Measurements from ENCODE around the gene MTG2. TPM values are rescaled to one million over a fixed set of nuclear protein-coding genes. Genes with fewer than 3 reads are reported as not detected.
A peak's percentile ranks its signal among the peaks of the same experiment; 100 is the strongest.

The MTG2 gene
- total RNA-seq, 1 experiment from 2014 or later = 33.9 TPM

GRCh38 chr20:62212299-62212698, 29.5 kb downstream of the MTG2 start:
- H3K27me3 ChIP-seq (ENCODE audit: low read length) = peaks cover 15% of the 10 kb centered on the region
- no peak overlapping the region for H3K9ac ChIP-seq (ENCODE audit: low read length)
- intact Hi-C loops (cut with micrococcal nuclease) = no loop called here
- no peaks in the 10 kb centered on the region for H3K9me3 ChIP-seq (ENCODE audit: low read length)
- ChIA-PET CTCF (no interaction called here), POLR2A (ENCODE audit: unreplicated experiment) (no interaction called here)
- ATAC-seq (no peak), DNase-seq (no peak)
- H3K4me2 ChIP-seq (ENCODE audit: low read length) = no peak overlapping the region
- peaks cover 13% of the 10 kb centered on the region for H3K4me1 ChIP-seq (ENCODE audit: insufficient read depth, low read length)
- no peaks in the 10 kb centered on the region for H3K36me3 ChIP-seq (ENCODE audit: low read depth, low read length)
- BruUV-seq (replicated peaks) = no TSS peak
- no peaks in the 10 kb centered on the region for H3K9me2 ChIP-seq (replicated peaks; ENCODE audit: low read length)
- TF ChIP-seq, protein P1, sequence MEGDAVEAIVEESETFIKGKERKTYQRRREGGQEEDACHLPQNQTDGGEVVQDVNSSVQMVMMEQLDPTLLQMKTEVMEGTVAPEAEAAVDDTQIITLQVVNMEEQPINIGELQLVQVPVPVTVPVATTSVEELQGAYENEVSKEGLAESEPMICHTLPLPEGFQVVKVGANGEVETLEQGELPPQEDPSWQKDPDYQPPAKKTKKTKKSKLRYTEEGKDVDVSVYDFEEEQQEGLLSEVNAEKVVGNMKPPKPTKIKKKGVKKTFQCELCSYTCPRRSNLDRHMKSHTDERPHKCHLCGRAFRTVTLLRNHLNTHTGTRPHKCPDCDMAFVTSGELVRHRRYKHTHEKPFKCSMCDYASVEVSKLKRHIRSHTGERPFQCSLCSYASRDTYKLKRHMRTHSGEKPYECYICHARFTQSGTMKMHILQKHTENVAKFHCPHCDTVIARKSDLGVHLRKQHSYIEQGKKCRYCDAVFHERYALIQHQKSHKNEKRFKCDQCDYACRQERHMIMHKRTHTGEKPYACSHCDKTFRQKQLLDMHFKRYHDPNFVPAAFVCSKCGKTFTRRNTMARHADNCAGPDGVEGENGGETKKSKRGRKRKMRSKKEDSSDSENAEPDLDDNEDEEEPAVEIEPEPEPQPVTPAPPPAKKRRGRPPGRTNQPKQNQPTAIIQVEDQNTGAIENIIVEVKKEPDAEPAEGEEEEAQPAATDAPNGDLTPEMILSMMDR (conservative IDR thresholded peaks at IDR 0.05; ENCODE audit: low read depth, low read length) = no peak
- TF ChIP-seq EZH2phosphoT487 (IDR thresholded peaks at IDR 0.05; ENCODE audit: borderline replicate concordance, low read length) (no peak), EZH2 (IDR thresholded peaks at IDR 0.05; ENCODE audit: low read length, unreplicated experiment) (no peak)
- no peak overlapping the region for H3K27ac ChIP-seq (ENCODE audit: low read length)
- no peak overlapping the region for H2AFZ ChIP-seq (ENCODE audit: low read length)
- H3F3A ChIP-seq (ENCODE audit: low read length, unreplicated experiment) = no peaks in the 10 kb centered on the region
- peaks cover 5% of the 10 kb centered on the region; the same call in 1 of the 2 replicates for H4K20me1 ChIP-seq (ENCODE audit: low read length)
- no peaks in the 10 kb centered on the region for H3K79me2 ChIP-seq (ENCODE audit: low read length)
- H3K4me3 ChIP-seq (ENCODE audit: low read length) = no peak overlapping the region

DNA sequence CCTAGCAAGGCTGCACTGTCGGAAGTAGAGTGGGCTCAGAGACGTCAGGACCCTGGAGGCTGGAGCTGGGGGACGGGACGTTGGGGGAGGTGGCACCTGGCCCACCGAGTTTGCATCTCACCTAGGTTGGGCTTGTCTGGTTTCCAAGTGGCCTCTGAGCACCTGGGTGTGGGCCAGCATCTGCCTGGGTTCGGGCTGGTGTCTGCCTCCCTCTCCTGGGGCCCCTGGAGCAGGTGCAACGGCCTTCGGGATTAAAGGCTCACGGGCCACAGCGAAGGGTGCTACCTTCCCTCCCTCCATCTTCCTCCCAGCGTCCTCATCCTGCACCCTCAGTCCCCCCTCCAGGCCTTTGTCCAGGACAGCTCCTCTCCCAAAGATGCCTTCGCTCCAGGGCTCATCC, 31.2 kb downstream of the MTG2 start:
- Histone ChIP-seq H3F3A (ENCODE audit: low read length, unreplicated experiment) (no peaks in the 10 kb centered on the region), H2AFZ (ENCODE audit: low read length) (no peak overlapping the region), H3K4me3 (ENCODE audit: low read length) (no peak overlapping the region), H3K9me3 (ENCODE audit: low read length) (no peaks in the 10 kb centered on the region), H3K4me2 (ENCODE audit: low read length) (no peak overlapping the region), H3K79me2 (ENCODE audit: low read length) (no peaks in the 10 kb centered on the region), H3K27ac (ENCODE audit: low read length) (no peak overlapping the region), H4K20me1 (ENCODE audit: low read length) (peaks cover 5% of the 10 kb centered on the region; the same call in 1 of the 2 replicates), H3K9ac (ENCODE audit: low read length) (no peak overlapping the region), H3K9me2 (replicated peaks; ENCODE audit: low read length) (no peaks in the 10 kb centered on the region), H3K4me1 (ENCODE audit: insufficient read depth, low read length) (peaks cover 7% of the 10 kb centered on the region), H3K36me3 (ENCODE audit: low read depth, low read length) (no peaks in the 10 kb centered on the region), H3K27me3 (ENCODE audit: low read length) (peaks cover 20% of the 10 kb centered on the region)
- intact Hi-C loops (cut with micrococcal nuclease) = no loop called here
- CTCF ChIA-PET = no interaction called here
- no TSS peak for BruUV-seq (replicated peaks)
- no peak for ATAC-seq
- TF ChIP-seq, protein P1 (conservative IDR thresholded peaks at IDR 0.05; ENCODE audit: low read depth, low read length) = no peak
- TF ChIP-seq EZH2phosphoT487 (IDR thresholded peaks at IDR 0.05; ENCODE audit: borderline replicate concordance, low read length) (no peak), EZH2 (IDR thresholded peaks at IDR 0.05; ENCODE audit: low read length, unreplicated experiment) (no peak)
- POLR2A ChIA-PET (ENCODE audit: unreplicated experiment) = no interaction called here
- DNase-seq = no peak

DNA sequence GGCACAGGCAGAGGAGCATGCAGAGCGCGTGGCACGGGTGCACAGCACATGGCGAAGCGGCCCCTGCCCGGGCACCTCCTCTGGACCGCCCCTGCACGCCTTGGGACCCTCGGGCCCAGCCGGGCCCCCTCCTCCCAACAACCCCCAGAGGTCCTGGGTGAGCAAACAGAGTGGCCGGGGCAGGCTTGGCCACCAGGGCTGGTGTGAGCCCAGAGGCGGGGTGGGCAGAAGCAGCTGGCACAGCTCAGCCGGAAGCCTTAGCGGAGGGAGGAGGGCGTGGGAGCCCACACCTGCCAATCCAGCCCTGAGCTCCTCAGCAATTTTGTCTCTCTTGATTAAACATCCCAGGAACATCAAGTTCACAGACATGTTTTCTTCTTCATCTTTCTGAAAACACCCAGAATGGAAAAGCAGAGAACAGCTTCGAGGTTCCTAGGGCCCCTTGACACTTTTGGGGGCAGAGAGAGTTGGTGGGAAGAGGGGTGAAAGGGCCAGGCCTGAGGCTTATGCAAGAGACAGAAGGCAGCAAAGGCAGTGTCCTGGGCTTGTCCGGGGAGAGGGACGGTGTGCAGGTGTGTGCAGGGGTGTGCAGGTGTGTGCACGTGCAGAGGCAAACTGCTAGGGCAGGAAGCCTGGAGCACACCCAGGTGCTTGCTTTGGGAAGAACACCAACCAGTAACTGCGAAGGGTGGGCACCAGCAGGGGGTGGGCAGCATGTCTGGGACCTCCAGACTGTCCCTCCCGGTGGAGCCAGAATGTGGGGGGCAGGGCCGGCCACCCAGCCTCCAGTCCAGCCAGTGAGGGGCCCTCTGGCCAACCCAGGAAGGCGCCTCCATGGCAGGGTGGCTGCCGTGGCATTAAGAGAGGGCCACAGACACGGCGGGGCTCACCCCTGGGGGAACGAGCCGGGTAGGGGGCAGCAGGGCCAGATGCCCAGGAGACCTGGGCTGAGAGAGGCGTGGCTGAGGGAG, 32.5 kb downstream of the MTG2 start:
- H3K27me3 ChIP-seq (ENCODE audit: low read length) = peaks cover 27% of the 10 kb centered on the region
- H3K9me2 ChIP-seq (replicated peaks; ENCODE audit: low read length) = no peaks in the 10 kb centered on the region
- no peak overlapping the region for H3K9ac ChIP-seq (ENCODE audit: low read length)
- no peaks in the 10 kb centered on the region for H3F3A ChIP-seq (ENCODE audit: low read length, unreplicated experiment)
- H3K4me1 ChIP-seq (ENCODE audit: insufficient read depth, low read length) = no peaks in the 10 kb centered on the region
- H3K9me3 ChIP-seq (ENCODE audit: low read length) = no peaks in the 10 kb centered on the region
- no peak for TF ChIP-seq EZH2 (IDR thresholded peaks at IDR 0.05; ENCODE audit: low read length, unreplicated experiment)
- TF ChIP-seq, protein P1 (conservative IDR thresholded peaks at IDR 0.05; ENCODE audit: low read depth, low read length) = no peak
- TF ChIP-seq EZH2phosphoT487 (IDR thresholded peaks at IDR 0.05; ENCODE audit: borderline replicate concordance, low read length) = no peak
- intact Hi-C loops (cut with micrococcal nuclease) = no loop called here
- H3K36me3 ChIP-seq (ENCODE audit: low read depth, low read length) = no peaks in the 10 kb centered on the region
- H2AFZ ChIP-seq (ENCODE audit: low read length) = no peak overlapping the region
- H3K4me2 ChIP-seq (ENCODE audit: low read length) = no peak overlapping the region
- no peak overlapping the region for H3K4me3 ChIP-seq (ENCODE audit: low read length)
- no peaks in the 10 kb centered on the region for H3K79me2 ChIP-seq (ENCODE audit: low read length)
- no peak overlapping the region for H3K27ac ChIP-seq (ENCODE audit: low read length)
- no TSS peak for BruUV-seq (replicated peaks)
- H4K20me1 ChIP-seq (ENCODE audit: low read length) = no peaks in the 10 kb centered on the region
- ATAC-seq = peak; percentile 41
- no peak for DNase-seq
- ChIA-PET POLR2A (ENCODE audit: unreplicated experiment) (no interaction called here), CTCF (no interaction called here)

Data from PC-3 (cell line).